Fibroblast of the aortic adventitia (primary cell): ENCODE data around the gene QSOX1. TPM values are rescaled to one million over a fixed set of nuclear protein-coding genes. Genes with fewer than 3 reads are reported as not detected.

Source experiments
- DNase-seq: peaks from one replicate; pipeline ENCODE4 v3.0.0-alpha.2; 2010; ENCODE audit warnings: low read depth
- H3K4me3 ChIP-seq: 2 replicates; pipeline ENCODE4 v1.5.1; 2011; ENCODE audit warnings: low read depth, mild to moderate bottlenecking, control low read depth, low read length, moderate library complexity
- total RNA-seq: library from RNA; depleted of rRNA; stranded (reverse); fragments of >200 nt; gene quantifications from 2 replicates; pipeline ENCODE4 v1.2.3, GENCODE V29; 2012; ENCODE audit warnings: low replicate concordance
- TF ChIP-seq, protein P1 (sequence below): IDR thresholded peaks from 2 replicates; pipeline ENCODE4 v1.5.1; 2011; ENCODE audit warnings: mild to moderate bottlenecking, low read length, control low read depth, inconsistent platforms; ENCODE audit not compliant: insufficient read depth

The QSOX1 gene
- total RNA-seq, 1 donor, result 261 TPM

DNA sequence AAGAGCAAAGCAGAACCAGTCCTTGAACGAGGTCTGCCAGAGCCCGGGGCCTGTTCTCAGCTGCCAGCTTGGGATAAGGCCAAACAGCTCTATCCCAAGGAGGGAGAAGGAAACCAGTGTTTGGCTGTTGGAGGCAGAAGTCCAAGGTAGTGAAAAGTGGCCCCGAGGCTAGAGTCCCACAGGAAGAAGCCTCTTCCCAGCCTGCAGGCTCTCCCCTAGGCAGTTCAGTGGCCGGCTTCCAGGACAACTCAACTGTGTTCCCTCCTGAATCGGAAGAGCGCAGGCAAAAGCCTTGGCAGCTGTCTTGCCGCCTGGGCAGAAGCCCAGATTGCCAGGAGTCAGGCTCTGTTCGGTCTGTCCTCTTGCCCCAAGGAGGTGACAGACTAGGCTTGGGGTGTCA is 19.3 kb downstream of the QSOX1 start:
- peak; percentile 76 for DNase-seq
- H3K4me3 ChIP-seq, result no peak overlapping the region
- TF ChIP-seq, protein P1, sequence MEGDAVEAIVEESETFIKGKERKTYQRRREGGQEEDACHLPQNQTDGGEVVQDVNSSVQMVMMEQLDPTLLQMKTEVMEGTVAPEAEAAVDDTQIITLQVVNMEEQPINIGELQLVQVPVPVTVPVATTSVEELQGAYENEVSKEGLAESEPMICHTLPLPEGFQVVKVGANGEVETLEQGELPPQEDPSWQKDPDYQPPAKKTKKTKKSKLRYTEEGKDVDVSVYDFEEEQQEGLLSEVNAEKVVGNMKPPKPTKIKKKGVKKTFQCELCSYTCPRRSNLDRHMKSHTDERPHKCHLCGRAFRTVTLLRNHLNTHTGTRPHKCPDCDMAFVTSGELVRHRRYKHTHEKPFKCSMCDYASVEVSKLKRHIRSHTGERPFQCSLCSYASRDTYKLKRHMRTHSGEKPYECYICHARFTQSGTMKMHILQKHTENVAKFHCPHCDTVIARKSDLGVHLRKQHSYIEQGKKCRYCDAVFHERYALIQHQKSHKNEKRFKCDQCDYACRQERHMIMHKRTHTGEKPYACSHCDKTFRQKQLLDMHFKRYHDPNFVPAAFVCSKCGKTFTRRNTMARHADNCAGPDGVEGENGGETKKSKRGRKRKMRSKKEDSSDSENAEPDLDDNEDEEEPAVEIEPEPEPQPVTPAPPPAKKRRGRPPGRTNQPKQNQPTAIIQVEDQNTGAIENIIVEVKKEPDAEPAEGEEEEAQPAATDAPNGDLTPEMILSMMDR, result no peak

DNA sequence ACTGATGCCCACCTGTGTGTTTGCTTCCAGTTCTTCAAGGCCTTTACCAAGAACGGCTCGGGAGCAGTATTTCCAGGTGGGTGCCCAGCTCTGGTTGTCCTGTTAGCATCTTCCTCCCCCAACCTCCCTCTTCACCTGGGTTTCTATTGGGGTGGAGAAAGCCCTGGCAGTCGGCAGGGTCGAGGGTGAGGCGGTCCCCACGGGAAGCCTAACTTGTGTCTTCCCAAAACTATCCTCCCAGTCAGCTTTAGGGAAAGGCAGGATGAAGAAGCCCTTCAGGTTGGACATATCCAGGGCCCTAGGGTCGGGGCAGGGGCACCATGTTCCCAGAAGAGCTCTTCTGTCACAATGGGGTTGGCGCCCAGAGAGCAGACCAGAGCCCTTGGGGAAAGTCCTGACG is 20.6 kb downstream of the QSOX1 start:
- no peak for DNase-seq
- TF ChIP-seq, protein P1, result no peak
- no peak overlapping the region for H3K4me3 ChIP-seq

DNA sequence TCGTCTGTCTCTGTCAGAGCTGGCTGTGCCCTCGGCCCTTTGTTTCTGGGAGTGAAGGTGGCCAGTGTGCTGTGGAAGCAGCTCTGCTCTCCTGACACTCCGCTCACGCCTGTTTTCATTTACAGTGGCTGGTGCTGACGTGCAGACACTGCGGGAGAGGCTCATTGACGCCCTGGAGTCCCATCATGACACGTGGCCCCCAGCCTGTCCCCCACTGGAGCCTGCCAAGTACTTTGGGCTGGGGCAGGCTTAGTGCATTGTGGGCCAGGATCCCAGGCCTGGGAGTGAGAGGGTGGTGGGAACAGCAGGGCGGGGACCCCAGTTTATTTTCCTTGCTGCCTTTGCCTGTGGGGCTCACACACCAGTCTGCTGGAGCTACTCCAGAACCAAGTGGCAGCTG is 21.1 kb downstream of the QSOX1 start:
- TF ChIP-seq, protein P1, result no peak
- no peak overlapping the region for H3K4me3 ChIP-seq

DNA sequence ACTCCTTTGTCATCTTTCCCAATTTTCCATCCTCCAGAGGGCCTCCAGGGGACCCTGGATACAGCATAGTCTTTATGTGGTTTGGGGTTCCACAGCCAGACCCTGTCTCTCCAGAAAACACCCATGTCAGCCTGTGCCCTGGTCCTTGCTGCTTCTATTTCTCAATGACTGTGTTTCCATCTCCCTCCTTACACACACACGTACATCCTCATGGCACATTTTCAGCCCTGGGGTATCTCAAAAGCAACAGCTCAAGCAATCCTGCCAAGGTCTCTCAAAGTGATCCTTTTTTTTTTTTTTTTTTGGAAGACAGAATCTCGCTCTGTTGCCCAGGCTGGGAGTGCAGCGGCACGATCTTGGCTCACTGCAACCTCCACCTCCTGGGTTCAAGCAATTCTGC is 22.3 kb downstream of the QSOX1 start:
- DNase-seq, result no peak
- TF ChIP-seq, protein P1, result no peak
- H3K4me3 ChIP-seq, result no peak overlapping the region

More for the DNA sequence above, 21.1 kb downstream of the QSOX1 start:
- DNase-seq, result no peak

DNA sequence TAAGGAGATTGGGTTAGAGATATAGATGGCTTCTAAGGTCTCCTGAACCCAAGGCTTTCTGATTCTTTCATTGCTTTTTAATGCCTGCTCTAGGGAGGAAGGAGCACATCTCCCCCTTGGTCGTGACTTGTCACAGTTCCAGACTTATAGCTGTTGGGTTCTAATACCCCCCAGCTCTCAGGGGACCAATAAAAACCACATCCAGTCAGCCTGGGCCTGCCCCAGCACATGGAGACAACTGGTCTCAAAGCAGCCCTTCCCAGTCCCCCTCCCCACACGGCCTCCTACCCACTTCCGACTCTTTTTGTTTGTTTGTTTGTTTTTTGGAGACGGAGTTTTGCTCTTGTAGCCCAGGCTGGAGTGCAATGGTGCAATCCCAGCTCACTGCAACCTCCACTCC is 23.3 kb downstream of the QSOX1 start:
- no peak for DNase-seq

DNA sequence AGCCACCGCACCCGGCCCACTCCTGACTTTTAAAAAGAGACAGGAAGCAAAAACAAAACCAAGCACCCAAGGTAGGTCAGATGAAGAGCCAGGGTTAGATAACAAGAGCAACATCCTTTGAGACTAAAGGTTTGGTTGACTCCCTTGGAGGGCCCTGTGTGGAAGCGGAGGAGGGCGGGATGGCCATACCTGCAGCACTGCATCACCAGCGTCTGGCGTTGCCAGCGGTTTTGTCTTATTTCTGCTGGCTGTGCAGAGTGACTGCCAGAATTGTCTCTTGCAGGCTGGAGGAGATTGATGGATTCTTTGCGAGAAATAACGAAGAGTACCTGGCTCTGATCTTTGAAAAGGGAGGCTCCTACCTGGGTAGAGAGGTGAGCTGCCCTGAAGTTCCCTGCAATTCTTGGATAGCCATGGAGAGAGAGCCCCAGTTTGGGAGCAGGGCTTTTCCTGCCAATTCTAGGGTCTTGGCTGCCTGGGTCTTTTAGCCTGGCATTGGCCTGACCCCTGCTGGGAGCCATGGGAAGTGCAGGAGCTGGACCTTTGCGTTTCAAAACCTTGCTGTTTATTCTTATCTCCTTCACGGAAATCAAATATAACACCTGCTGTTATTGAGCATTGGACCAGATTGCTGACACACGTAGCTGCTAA is 24.0 kb downstream of the QSOX1 start:
- no peak overlapping the region for H3K4me3 ChIP-seq
- TF ChIP-seq, protein P1, result peak; percentile 99
- DNase-seq, result peak; percentile 71

More for the DNA sequence above, 23.3 kb downstream of the QSOX1 start:
- TF ChIP-seq, protein P1, result no peak
- no peak overlapping the region for H3K4me3 ChIP-seq
